K562 (cell line): ENCODE results near the gene SALL3.

ENCODE experiments used
- CHD7 ChIP-seq: fragments of 200-600 bp; sonication (generic); IDR thresholded peaks from one replicate; pipeline ENCODE4 v1.6.1; 2012; ENCODE audit warnings: mild to moderate bottlenecking, low read depth, low read length, inconsistent platforms
- KLF10 ChIP-seq: fragments of 250-450 bp; sonication (Bioruptor Pico); IDR thresholded peaks from 2 replicates; pipeline ENCODE4 v1.6.1; 2021; ENCODE audit warnings: matching md5 sums
- MAFK ChIP-seq: IDR thresholded peaks from 2 replicates; pipeline ENCODE4 v1.6.1; 2011; ENCODE audit warnings: low read length, improper control_type of control experiment
- MXI1 ChIP-seq: IDR thresholded peaks from 2 replicates; pipeline ENCODE4 v1.6.1; 2011; ENCODE audit warnings: low read depth, mild to moderate bottlenecking, improper control_type of control experiment, low read length

GRCh38 chr18:78948707-78949106, 30.9 kb upstream of the SALL3 start:
- TF ChIP-seq MAFK (no peak), KLF10 (CRISPR knock-in tag) (no peak), CHD7 (no peak), MXI1 (no peak)
